CD14-positive monocyte (primary cell): ENCODE measurements around the gene GABRG3. TPM values are rescaled to one million over a fixed set of nuclear protein-coding genes. Genes with fewer than 3 reads are reported as not detected.

Source experiments
- DNase-seq, 3 donors: peaks; one replicate each; pipeline ENCODE4 v3.0.0-alpha.2; 2011 to 2022
- H2AFZ ChIP-seq: 2 replicates; pipeline ENCODE4 v1.6.0; 2012; ENCODE audit warnings: mild to moderate bottlenecking, low read depth, low read length, inconsistent platforms; ENCODE audit not compliant: insufficient read depth, poor library complexity, severe bottlenecking
- H3K27ac ChIP-seq, 2 donors: 1 replicate in 1 of 2; 2 replicates in 1 of 2; pipeline ENCODE4 v1.5.1; 2012 to 2013; ENCODE audit warnings: low read length in 2 of 2, control low read depth in 1 of 2, inconsistent platforms in 1 of 2, low read depth in 1 of 2, mild to moderate bottlenecking in 1 of 2
- H3K27me3 ChIP-seq, 2 donors: one replicate each; pipeline versions ENCODE4 v1.6.0 to v1.6.1; 2011 to 2013; ENCODE audit warnings: low read length in 2 of 2; ENCODE audit not compliant: control insufficient read depth in 2 of 2, insufficient read depth in 2 of 2
- H3K36me3 ChIP-seq, 2 donors: replicated peaks in 1 of 2; 1 replicate in 1 of 2; 2 replicates in 1 of 2; pipeline versions ENCODE4 v1.5.1 to v1.6.1; 2012 to 2013; ENCODE audit warnings: low read length in 2 of 2, control low read depth in 1 of 2, inconsistent platforms in 1 of 2, mild to moderate bottlenecking in 1 of 2; ENCODE audit not compliant: insufficient read depth in 2 of 2, control insufficient read depth in 1 of 2
- H3K4me1 ChIP-seq, 2 donors: 1 replicate in 1 of 2; 2 replicates in 1 of 2; pipeline versions ENCODE4 v1.5.1 to v1.6.1; 2012 to 2013; ENCODE audit warnings: low read length in 2 of 2, control low read depth in 1 of 2, inconsistent platforms in 1 of 2, mild to moderate bottlenecking in 1 of 2, moderate library complexity in 1 of 2; ENCODE audit not compliant: insufficient read depth in 2 of 2, control insufficient read depth in 1 of 2
- H3K4me2 ChIP-seq: replicated peaks from 2 replicates; pipeline ENCODE3; 2012; ENCODE audit warnings: low read length, moderate library complexity, mild to moderate bottlenecking; ENCODE audit not compliant: poor library complexity, severe bottlenecking; ENCODE audit errors: extremely low read depth
- H3K4me3 ChIP-seq, 3 experiments: fragments of 200-600 bp in 1 of 3; sonication (generic) in 1 of 3; replicated peaks in 1 of 3; 1 replicate in 2 of 3; 2 replicates in 1 of 3; pipeline ENCODE4 v1.5.1; 2011 to 2013; ENCODE audit warnings: low read length in 3 of 3, mild to moderate bottlenecking in 3 of 3, control low read depth in 2 of 3, low read depth in 2 of 3, inconsistent platforms in 1 of 3, moderate library complexity in 1 of 3
- H3K79me2 ChIP-seq: 2 replicates; pipeline ENCODE4 v1.6.0; 2012; ENCODE audit warnings: mild to moderate bottlenecking, control low read depth, inconsistent platforms, low read length, moderate library complexity; ENCODE audit not compliant: insufficient read depth
- H3K9ac ChIP-seq: 2 replicates; pipeline ENCODE4 v1.6.0; 2017; ENCODE audit warnings: low read length, mild to moderate bottlenecking; ENCODE audit not compliant: insufficient read depth, poor library complexity, severe bottlenecking
- H3K9me3 ChIP-seq, 2 donors: replicated peaks in 1 of 2; 1 replicate in 1 of 2; 2 replicates in 1 of 2; pipeline versions ENCODE4 v1.5.1 to v1.6.1; 2012 to 2013; ENCODE audit warnings: low read length in 2 of 2, control low read depth in 1 of 2; ENCODE audit not compliant: control insufficient read depth in 1 of 2, insufficient read depth in 1 of 2
- H4K20me1 ChIP-seq: 2 replicates; pipeline ENCODE4 v1.6.0; 2012; ENCODE audit warnings: mild to moderate bottlenecking, low read length, control low read depth, moderate library complexity; ENCODE audit not compliant: insufficient read depth
- H3K27ac Mint-ChIP-seq, 7 donors: one replicate each; pipeline ENCODE4 v1.8.0; 2020; ENCODE audit warnings: mild to moderate bottlenecking in 7 of 7, mixed read lengths in 7 of 7, moderate library complexity in 6 of 7, inconsistent platforms in 2 of 7
- H3K27me3 Mint-ChIP-seq, 3 donors: one replicate each; pipeline ENCODE4 v1.8.0; 2021 to 2022; ENCODE audit warnings: low read depth in 3 of 3, mild to moderate bottlenecking in 3 of 3, mixed read lengths in 3 of 3, moderate library complexity in 3 of 3, inconsistent platforms in 1 of 3
- H3K36me3 Mint-ChIP-seq, 2 donors: one replicate each; pipeline ENCODE4 v1.8.0; 2020; ENCODE audit warnings: mixed read lengths in 2 of 2, inconsistent platforms in 1 of 2, mild to moderate bottlenecking in 1 of 2
- H3K4me1 Mint-ChIP-seq: one replicate; pipeline ENCODE4 v1.8.0; 2020; ENCODE audit warnings: mild to moderate bottlenecking, mixed read lengths
- H3K4me3 Mint-ChIP-seq, 2 donors: one replicate each; pipeline ENCODE4 v1.8.0; 2020; ENCODE audit warnings: mild to moderate bottlenecking in 2 of 2, mixed read lengths in 2 of 2, moderate library complexity in 1 of 2
- H3K9me3 Mint-ChIP-seq, 7 donors: one replicate each; pipeline ENCODE4 v1.8.0; 2020 to 2022; ENCODE audit warnings: mixed read lengths in 7 of 7, mild to moderate bottlenecking in 6 of 7, moderate library complexity in 6 of 7, inconsistent platforms in 2 of 7
- CTCF ChIP-seq: fragments of 200-600 bp; IDR thresholded peaks from one replicate; pipeline ENCODE4 v1.8.0; 2022; ENCODE audit warnings: antibody characterized with exemption, mild to moderate bottlenecking
- WGBS: methylation state at CpG from one replicate; pipeline ENCODE4 v1.1.5; 2013; ENCODE audit warnings: missing lambda C conversion rate; ENCODE audit not compliant: insufficient coverage; 5-methylcytosine and 5-hydroxymethylcytosine counted together
- intact Hi-C, 2 donors: fragments of 100-400 bp; cut with micrococcal nuclease; formaldehyde crosslinking; loops; one replicate each; pipeline versions ENCODE4 v1.15.0 to v1.15.1; 2023
- polyA plus RNA-seq, 3 donors: library from polyadenylated mRNA; depleted of rRNA in 1 of 3; unstranded in 2 of 3; stranded (reverse) in 1 of 3; fragments of 300-500 nt in 2 of 3; fragments of >200 nt in 1 of 3; fragmentation: Illumina TruSeq in 2 of 3; gene quantifications; 1 replicate in 2 of 3; 2 replicates in 1 of 3; pipeline ENCODE4 v1.2.3, GENCODE V29; 2012 to 2021

GABRG3 gene
- polyA plus RNA-seq, 3 donors, result not detected

DNA sequence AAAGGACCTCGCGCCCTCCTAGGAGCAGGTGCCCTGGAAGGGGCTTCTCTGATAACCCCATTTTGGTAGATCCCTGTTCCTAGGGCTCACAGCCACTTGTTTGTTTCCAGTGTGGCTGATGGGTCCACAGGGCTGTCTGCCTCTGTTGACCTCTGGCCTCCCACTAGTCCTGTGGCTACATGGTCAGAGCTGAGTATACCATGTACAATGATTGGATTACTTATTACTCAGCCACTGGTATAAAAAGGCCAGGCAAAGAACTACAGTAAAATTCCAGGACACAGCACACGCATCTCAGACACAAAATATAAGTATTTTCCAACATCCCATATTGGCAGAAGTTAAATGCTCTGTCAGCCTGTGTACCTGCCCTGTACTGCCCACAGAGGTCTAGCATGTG is 277.3 kb downstream of the GABRG3 start:
- H3K4me1 ChIP-seq, result no peaks in the 10 kb centered on the region
- Mint-ChIP-seq H3K27me3 (peaks cover 0 to 2% (median 0%) of the 10 kb centered on the region in 3 donors), H3K36me3 (no peaks in the 10 kb centered on the region), H3K9me3 (peaks cover 4 to 24% (median 13%) of the 10 kb centered on the region in 7 donors), H3K27ac (no peak overlapping the region), H3K4me3 (no peak overlapping the region), H3K4me1 (no peaks in the 10 kb centered on the region)
- H3K36me3 ChIP-seq, result no peaks in the 10 kb centered on the region
- H3K4me2 ChIP-seq, result no peak overlapping the region
- 100% methylated on average over 2 of the region's 3 CpGs for WGBS
- no peak overlapping the region for H3K9ac ChIP-seq
- no peaks in the 10 kb centered on the region for H3K79me2 ChIP-seq
- intact Hi-C loops, result no loop called here
- no peaks in the 10 kb centered on the region for H3K27me3 ChIP-seq
- no peak overlapping the region for H2AFZ ChIP-seq
- no peak for DNase-seq
- H4K20me1 ChIP-seq, result no peaks in the 10 kb centered on the region
- no peak overlapping the region for H3K27ac ChIP-seq
- no peak overlapping the region for H3K4me3 ChIP-seq
- peaks cover 15 to 16% of the 10 kb centered on the region in 2 donors for H3K9me3 ChIP-seq
- TF ChIP-seq CTCF, result no peak

DNA sequence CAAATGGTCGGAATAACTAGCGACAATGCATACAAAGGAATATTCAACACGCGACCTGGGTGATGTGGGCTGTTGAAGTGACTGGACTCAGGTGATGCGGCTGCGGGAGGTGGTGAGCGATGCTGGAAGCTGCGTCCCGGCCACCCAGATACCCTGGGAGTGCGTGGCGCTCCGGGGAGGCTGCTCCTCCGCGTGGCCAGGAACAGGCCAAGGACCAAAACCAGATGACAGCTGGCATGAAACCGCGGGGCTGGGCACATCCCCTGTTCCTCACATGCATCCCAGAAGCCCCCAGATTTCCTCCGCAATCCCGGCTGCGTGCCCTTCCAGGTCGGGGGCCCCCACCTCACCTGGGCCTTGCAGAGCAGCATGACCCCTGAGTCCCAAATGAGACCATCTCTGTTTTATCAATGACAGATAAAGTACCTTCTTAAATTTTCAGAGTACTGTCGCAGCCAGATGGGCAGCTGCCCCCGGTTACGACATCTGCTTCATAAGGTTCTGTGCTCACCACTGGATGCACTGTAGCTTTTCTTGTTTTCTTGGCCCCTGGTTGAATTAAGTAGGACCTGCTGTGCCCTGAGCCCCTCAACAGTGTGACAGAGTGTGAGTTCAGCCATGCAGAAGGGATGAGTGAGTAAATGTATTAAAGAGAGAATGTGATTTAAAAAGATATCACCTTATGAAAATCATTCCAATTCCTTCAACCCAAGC is 278.2 kb downstream of the GABRG3 start:
- H3K4me3 Mint-ChIP-seq, result no peak overlapping the region
- H3K79me2 ChIP-seq, result no peaks in the 10 kb centered on the region
- no peaks in the 10 kb centered on the region for H3K27me3 ChIP-seq
- no peak overlapping the region for H3K27ac Mint-ChIP-seq
- H2AFZ ChIP-seq, result no peak overlapping the region
- intact Hi-C loops, result no loop called here
- peaks cover 4 to 27% (median 13%) of the 10 kb centered on the region in 7 donors for H3K9me3 Mint-ChIP-seq
- H3K4me1 ChIP-seq, result no peaks in the 10 kb centered on the region
- H3K9ac ChIP-seq, result no peak overlapping the region
- 91% methylated on average over 20 of the region's 23 CpGs for WGBS
- no peak overlapping the region for H3K4me3 ChIP-seq
- no peak overlapping the region for H3K27ac ChIP-seq
- no peak for TF ChIP-seq CTCF
- no peaks in the 10 kb centered on the region for H4K20me1 ChIP-seq
- H3K4me2 ChIP-seq, result no peak overlapping the region
- H3K36me3 Mint-ChIP-seq, result no peaks in the 10 kb centered on the region
- peaks cover 0 to 2% (median 0%) of the 10 kb centered on the region in 3 donors for H3K27me3 Mint-ChIP-seq
- no peaks in the 10 kb centered on the region for H3K36me3 ChIP-seq
- no peak for DNase-seq
- H3K9me3 ChIP-seq, result peaks cover 14 to 16% of the 10 kb centered on the region in 2 donors
- no peaks in the 10 kb centered on the region for H3K4me1 Mint-ChIP-seq
